Type B pancreatic cell (in vitro differentiated cells): ENCODE data around the gene ACAT2. TPM values are rescaled to one million over a fixed set of nuclear protein-coding genes. Genes with fewer than 3 reads are reported as not detected.
A peak's percentile ranks its signal among the peaks of the same experiment; 100 is the strongest.

Experiments
- DNase-seq: peaks from one replicate; pipeline ENCODE4 v3.0.0; 2021; ENCODE audit warnings: mixed read lengths; ENCODE audit not compliant: unreplicated experiment; ENCODE audit errors: extremely low spot score
- H3K27ac Mint-ChIP-seq: 2 replicates; pipeline ENCODE4 v1.8.0; 2021; ENCODE audit warnings: mild to moderate bottlenecking, mixed read lengths
- H3K27me3 Mint-ChIP-seq: 2 replicates; pipeline ENCODE4 v1.8.0; 2021; ENCODE audit warnings: mixed read lengths
- H3K36me3 Mint-ChIP-seq: 2 replicates; pipeline ENCODE4 v1.8.0; 2021; ENCODE audit warnings: mixed read lengths
- H3K4me1 Mint-ChIP-seq: one replicate; pipeline ENCODE4 v1.8.0; 2021; ENCODE audit warnings: mixed read lengths; ENCODE audit not compliant: unreplicated experiment
- H3K4me3 Mint-ChIP-seq: 2 replicates; pipeline ENCODE4 v1.8.0; 2021; ENCODE audit warnings: mild to moderate bottlenecking, mixed read lengths
- H3K9me3 Mint-ChIP-seq: 2 replicates; pipeline ENCODE4 v1.8.0; 2021; ENCODE audit warnings: mixed read lengths
- CTCF ChIP-seq: fragments of 200-600 bp; sonication (generic); conservative IDR thresholded peaks from 2 replicates; pipeline ENCODE4 v1.5.0; 2021; ENCODE audit warnings: antibody characterized with exemption, mild to moderate bottlenecking
- total RNA-seq: library from RNA; stranded (reverse); gene quantifications from 2 replicates; pipeline ENCODE4 v1.2.1, GENCODE V29; 2021; ENCODE audit warnings: low replicate concordance

The ACAT2 gene
- total RNA-seq, 1 donor from 2014 or later, result 67.4 TPM

GRCh38 chr6:159805440-159806020, 43.7 kb downstream of the ACAT2 start:
- no peak for TF ChIP-seq CTCF
- Mint-ChIP-seq H3K27ac (peak overlapping the region; percentile 56), H3K4me3 (no peak overlapping the region), H3K9me3 (no peaks in the 10 kb centered on the region), H3K27me3 (no peaks in the 10 kb centered on the region), H3K36me3 (no peaks in the 10 kb centered on the region), H3K4me1 (no peaks in the 10 kb centered on the region)
- no peak for DNase-seq

GRCh38 chr6:159806021-159806458, 44.2 kb downstream of the ACAT2 start:
- DNase-seq, result no peak
- Mint-ChIP-seq H3K4me3 (no peak overlapping the region), H3K9me3 (no peaks in the 10 kb centered on the region), H3K36me3 (no peaks in the 10 kb centered on the region), H3K27ac (peak overlapping the region; percentile 56), H3K4me1 (no peaks in the 10 kb centered on the region), H3K27me3 (no peaks in the 10 kb centered on the region)
- TF ChIP-seq CTCF, result no peak

GRCh38 chr6:159807150-159807858, 45.5 kb downstream of the ACAT2 start:
- Mint-ChIP-seq H3K4me1 (no peaks in the 10 kb centered on the region), H3K27me3 (no peaks in the 10 kb centered on the region), H3K4me3 (no peak overlapping the region), H3K36me3 (no peaks in the 10 kb centered on the region), H3K27ac (peak overlapping the region; percentile 39), H3K9me3 (no peaks in the 10 kb centered on the region)
- no peak for TF ChIP-seq CTCF
- DNase-seq, result no peak

- Mint-ChIP-seq H3K27me3 (no peaks in the 10 kb centered on the region), H3K36me3 (no peaks in the 10 kb centered on the region), H3K4me3 (no peak overlapping the region), H3K4me1 (no peaks in the 10 kb centered on the region), H3K9me3 (no peaks in the 10 kb centered on the region), H3K27ac (no peak overlapping the region)
- no peak for TF ChIP-seq CTCF
- DNase-seq, result no peak
Observed at GRCh38 chr6:159808647-159809046, 46.8 kb downstream of the ACAT2 start.

- no peak for DNase-seq
- Mint-ChIP-seq H3K9me3 (no peaks in the 10 kb centered on the region), H3K27me3 (no peaks in the 10 kb centered on the region), H3K4me3 (no peak overlapping the region), H3K4me1 (no peaks in the 10 kb centered on the region), H3K36me3 (no peaks in the 10 kb centered on the region), H3K27ac (no peak overlapping the region)
- TF ChIP-seq CTCF, result no peak
Observed at GRCh38 chr6:159809149-159809548, 47.3 kb downstream of the ACAT2 start.
